HUES48 (cell line): ENCODE results near the gene NCKAP5.

Experiments used
- H3K27ac ChIP-seq: one replicate; pipeline ENCODE4 v1.7.0; 2013; ENCODE audit warnings: low read depth, low read length, inconsistent platforms
- H3K27me3 ChIP-seq: 2 replicates; pipeline ENCODE4 v1.6.1; 2013; ENCODE audit warnings: mild to moderate bottlenecking, low read length; ENCODE audit not compliant: control insufficient read depth, insufficient read depth
- H3K36me3 ChIP-seq: 2 replicates; pipeline ENCODE4 v1.6.1; 2013; ENCODE audit warnings: low read length; ENCODE audit not compliant: control insufficient read depth, insufficient read depth
- H3K4me1 ChIP-seq: 2 replicates; pipeline ENCODE4 v1.6.1; 2013; ENCODE audit warnings: mild to moderate bottlenecking, low read length; ENCODE audit not compliant: control insufficient read depth, insufficient read depth
- H3K4me3 ChIP-seq: 2 replicates; pipeline ENCODE4 v1.5.1; 2013; ENCODE audit warnings: mild to moderate bottlenecking, low read depth, low read length
- H3K9ac ChIP-seq: 2 replicates; pipeline ENCODE4 v1.6.1; 2013; ENCODE audit warnings: mild to moderate bottlenecking, low read depth, low read length, moderate library complexity
- H3K9me3 ChIP-seq: 2 replicates; pipeline ENCODE4 v1.6.1; 2013; ENCODE audit warnings: low read length; ENCODE audit not compliant: control insufficient read depth, insufficient read depth

Gene NCKAP5

DNA sequence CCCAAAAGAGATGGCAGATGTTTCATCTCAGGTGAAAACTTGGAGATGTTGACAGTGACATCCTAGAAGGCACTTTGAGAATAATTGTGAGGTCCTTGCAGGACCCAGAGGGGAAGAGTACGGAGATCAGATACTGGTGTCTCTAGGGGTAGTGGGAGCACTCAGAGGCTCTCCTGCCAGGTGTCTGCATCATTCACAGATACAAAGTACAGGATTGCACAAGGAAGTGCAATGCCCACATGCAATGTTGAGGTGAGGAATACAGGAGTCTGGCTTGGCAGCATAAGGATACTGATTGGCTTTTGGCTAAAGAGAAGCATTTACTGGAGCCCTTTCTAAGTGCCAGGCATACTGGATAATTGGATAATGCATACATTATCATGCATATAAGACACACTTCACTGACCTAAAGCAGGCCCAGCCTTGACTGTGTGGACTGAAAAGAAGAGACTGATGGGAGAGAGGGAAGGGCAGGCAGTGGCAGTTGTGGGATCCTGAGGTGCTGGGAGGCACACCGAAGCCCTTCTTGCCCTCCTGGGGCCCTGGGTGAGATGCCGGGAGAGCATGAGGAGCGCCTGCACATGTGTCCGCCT, 31.0 kb upstream of the NCKAP5 start:
- Histone ChIP-seq H3K9me3 (no peaks in the 10 kb centered on the region), H3K4me1 (peaks cover 14% of the 10 kb centered on the region; the same call in 1 of the 2 replicates), H3K36me3 (no peaks in the 10 kb centered on the region), H3K9ac (no peak overlapping the region), H3K4me3 (no peak overlapping the region), H3K27me3 (no peaks in the 10 kb centered on the region), H3K27ac (no peak overlapping the region)

DNA sequence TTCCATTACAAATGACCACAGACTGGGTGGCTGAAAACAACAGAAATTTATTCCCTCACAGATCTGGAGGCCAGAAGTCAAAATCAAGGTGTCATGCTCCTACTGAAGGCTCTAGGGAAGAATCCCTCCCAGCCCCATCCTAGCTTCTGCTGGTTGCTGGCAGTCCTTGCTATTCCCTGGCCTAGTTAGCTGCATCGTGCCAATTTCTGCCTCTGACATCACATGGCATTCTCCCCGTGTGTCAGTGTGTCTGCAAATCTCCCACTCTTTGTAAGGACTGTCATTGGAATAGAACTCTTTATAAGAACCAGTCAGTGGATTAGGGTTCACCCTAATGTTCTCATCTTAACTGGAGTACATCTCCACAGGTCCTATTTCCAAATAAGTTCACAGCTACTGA, 30.5 kb upstream of the NCKAP5 start:
- Histone ChIP-seq H3K9me3 (no peaks in the 10 kb centered on the region), H3K27ac (no peak overlapping the region), H3K4me3 (no peak overlapping the region), H3K9ac (no peak overlapping the region), H3K36me3 (no peaks in the 10 kb centered on the region), H3K27me3 (no peaks in the 10 kb centered on the region), H3K4me1 (peaks cover 14% of the 10 kb centered on the region; the same call in 1 of the 2 replicates)

DNA sequence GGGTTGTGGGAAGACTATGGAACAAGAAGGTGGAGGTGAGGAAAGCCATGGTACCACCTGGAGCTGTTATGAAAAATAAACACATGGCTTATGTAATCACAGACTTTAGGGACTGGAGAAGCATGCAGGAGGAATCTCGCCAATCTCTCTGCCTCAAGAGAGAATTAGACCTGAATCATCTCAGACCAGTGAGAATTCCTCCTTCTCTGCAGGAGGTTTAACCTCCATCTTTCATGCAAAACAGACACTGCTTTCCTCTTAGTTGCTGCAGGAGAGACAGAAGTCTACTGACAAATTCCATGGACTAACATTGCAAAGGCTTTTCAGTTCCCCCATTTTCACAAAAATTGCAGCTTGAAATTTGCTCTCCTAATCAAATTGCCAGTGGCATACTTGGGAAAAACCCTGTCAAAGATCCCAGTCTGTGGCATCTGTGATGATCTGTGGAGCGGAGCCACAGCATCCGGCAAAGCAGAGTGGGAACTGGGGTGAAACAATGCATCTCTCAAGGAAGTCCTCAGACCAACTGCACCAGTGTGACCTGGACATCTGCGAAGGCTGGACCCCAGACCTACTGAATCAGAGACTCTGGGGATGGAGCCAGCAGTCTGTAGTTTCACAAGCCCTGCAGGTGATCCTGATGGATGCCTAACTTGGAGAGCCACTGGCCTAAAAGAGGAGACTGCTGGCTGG, 28.6 kb upstream of the NCKAP5 start:
- Histone ChIP-seq H3K4me3 (no peak overlapping the region), H3K36me3 (no peaks in the 10 kb centered on the region), H3K27me3 (no peaks in the 10 kb centered on the region), H3K27ac (no peak overlapping the region), H3K4me1 (peaks cover 14% of the 10 kb centered on the region; the same call in 1 of the 2 replicates), H3K9me3 (no peaks in the 10 kb centered on the region), H3K9ac (no peak overlapping the region)

DNA sequence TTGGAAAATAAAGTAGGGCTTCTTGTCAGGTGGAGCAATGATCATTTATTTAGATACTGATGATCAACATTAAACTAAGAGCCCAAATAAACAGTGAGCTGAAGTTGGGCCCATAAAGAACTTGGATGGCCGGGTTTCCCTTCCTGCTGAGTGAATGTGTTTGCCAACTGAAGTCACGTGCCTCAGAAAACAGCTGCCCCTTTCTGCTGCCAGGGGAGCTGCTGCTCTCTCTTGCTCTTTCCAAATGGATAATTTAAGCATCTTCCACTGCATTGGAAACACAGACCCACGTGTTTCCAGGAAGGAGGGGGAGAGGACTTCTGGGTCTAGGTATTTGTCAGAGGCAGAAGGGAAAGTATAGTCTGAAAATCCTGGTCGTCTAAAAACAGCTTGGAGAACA, 22.9 kb upstream of the NCKAP5 start:
- Histone ChIP-seq H3K27ac (no peak overlapping the region), H3K36me3 (no peaks in the 10 kb centered on the region), H3K9me3 (no peaks in the 10 kb centered on the region), H3K4me3 (no peak overlapping the region), H3K4me1 (0 out of 2 replicates have a peak, but pooled peaks cover 2% of the 10 kb centered on the region), H3K27me3 (no peaks in the 10 kb centered on the region), H3K9ac (no peak overlapping the region)

DNA sequence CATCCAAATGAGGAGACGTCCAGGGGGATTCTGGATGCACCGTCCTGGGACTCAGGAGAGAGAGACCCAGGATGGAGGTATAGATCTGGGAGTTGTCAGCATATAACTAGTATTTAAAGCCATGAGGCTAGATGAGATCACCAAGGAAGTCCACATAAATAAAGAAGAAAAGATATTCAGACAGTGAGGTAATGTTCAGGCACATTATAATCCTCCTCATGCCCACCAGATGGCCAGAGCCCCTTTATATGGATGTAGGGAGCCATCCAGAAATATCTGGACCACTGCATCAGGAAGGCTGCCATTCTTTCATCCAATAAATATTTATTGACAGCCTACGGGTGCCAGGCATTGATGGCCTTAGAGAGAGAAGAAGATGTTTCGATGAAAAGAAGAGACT, 21.2 kb upstream of the NCKAP5 start:
- Histone ChIP-seq H3K9me3 (no peaks in the 10 kb centered on the region), H3K4me1 (0 out of 2 replicates have a peak, but pooled peaks cover 2% of the 10 kb centered on the region), H3K4me3 (no peak overlapping the region), H3K9ac (no peak overlapping the region), H3K27me3 (no peaks in the 10 kb centered on the region), H3K27ac (no peak overlapping the region), H3K36me3 (no peaks in the 10 kb centered on the region)

DNA sequence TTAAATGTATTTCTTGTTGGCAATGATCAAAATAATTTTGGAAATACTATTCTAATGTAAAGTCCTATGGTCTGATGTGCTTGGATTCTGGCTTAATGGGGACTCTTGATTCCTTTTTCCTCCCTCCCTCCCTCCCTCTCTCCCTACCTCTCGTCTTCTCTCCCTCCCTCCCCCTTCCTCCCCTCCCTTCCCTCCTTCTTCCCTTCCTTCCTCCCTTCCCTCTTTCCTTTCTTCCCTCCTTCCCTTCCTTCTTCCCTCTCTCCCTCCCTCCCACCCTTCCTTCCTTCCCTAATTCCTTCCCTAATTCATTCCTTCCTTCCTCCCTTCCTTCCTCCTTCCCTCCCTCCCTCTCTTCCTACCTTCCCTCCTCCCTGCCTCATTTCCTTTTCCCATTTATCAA, 19.9 kb upstream of the NCKAP5 start:
- H3K9ac ChIP-seq, result no peak overlapping the region
- no peaks in the 10 kb centered on the region for H3K27me3 ChIP-seq
- H3K4me3 ChIP-seq, result no peak overlapping the region
- 0 out of 2 replicates have a peak, but pooled peaks cover 2% of the 10 kb centered on the region for H3K4me1 ChIP-seq
- no peaks in the 10 kb centered on the region for H3K9me3 ChIP-seq
- no peak overlapping the region for H3K27ac ChIP-seq
- H3K36me3 ChIP-seq, result no peaks in the 10 kb centered on the region

DNA sequence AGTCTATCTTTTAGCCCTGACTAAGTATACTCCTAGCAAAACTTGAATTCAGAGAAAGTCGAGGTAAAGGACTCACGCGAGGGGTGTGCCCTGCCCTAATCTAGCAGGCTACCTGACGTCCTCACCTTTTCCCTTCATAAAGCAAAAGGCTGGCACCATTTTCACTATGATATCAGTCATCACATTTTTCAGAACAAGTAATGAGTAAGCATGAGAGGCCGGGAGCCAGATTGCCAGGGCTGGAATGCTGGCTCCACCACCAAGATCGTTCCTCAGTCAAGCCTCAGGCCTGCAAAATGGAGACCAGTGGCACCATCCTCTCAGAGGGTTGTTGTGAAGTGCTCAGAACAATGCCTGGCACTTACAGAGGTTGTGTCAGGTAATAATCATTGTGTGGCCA, 18.7 kb upstream of the NCKAP5 start:
- H3K9me3 ChIP-seq, result no peaks in the 10 kb centered on the region
- 0 out of 2 replicates have a peak, but pooled peaks cover 6% of the 10 kb centered on the region for H3K4me1 ChIP-seq
- no peak overlapping the region for H3K27ac ChIP-seq
- H3K4me3 ChIP-seq, result no peak overlapping the region
- no peak overlapping the region for H3K9ac ChIP-seq
- no peaks in the 10 kb centered on the region for H3K36me3 ChIP-seq
- no peaks in the 10 kb centered on the region for H3K27me3 ChIP-seq

DNA sequence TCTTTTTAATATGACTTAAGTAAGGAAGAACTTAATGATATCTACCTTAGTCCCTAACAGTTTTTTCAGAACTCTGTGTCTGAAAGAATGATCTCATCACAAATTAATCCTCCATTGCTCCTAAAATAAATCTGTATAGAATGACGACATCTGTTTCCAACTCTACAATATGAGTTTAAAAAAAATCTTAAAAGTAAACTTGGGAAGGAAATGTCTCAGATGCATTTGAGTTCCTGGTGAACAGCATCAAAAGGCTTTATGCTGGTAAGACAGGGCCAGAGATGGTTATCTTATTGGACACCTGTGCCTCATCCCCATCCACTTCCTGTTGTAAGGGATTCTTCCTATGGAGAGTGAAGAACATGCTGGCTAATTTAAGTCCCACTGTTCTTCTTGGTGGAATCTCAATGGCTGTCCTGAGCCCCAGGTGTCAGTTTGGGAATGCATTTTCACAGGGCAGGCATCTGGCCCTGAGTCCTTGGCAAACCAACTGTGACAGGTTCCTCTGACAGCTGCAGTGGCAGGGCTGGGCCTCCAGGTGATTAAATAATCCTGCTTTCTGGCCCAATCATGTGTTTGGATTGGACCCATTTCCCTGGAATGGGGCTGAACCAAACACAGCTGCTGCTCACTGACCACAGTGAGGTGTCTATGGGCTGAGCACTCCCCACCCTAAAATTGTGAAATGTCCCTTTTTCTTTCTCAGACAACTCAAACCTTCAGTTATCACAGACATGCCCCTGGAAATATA, 12.9 kb upstream of the NCKAP5 start:
- H3K4me3 ChIP-seq, result no peak overlapping the region
- H3K27me3 ChIP-seq, result no peaks in the 10 kb centered on the region
- no peaks in the 10 kb centered on the region for H3K36me3 ChIP-seq
- H3K9ac ChIP-seq, result no peak overlapping the region
- H3K9me3 ChIP-seq, result no peaks in the 10 kb centered on the region
- no peak overlapping the region for H3K27ac ChIP-seq
- 0 out of 2 replicates have a peak, but pooled peaks cover 4% of the 10 kb centered on the region for H3K4me1 ChIP-seq

DNA sequence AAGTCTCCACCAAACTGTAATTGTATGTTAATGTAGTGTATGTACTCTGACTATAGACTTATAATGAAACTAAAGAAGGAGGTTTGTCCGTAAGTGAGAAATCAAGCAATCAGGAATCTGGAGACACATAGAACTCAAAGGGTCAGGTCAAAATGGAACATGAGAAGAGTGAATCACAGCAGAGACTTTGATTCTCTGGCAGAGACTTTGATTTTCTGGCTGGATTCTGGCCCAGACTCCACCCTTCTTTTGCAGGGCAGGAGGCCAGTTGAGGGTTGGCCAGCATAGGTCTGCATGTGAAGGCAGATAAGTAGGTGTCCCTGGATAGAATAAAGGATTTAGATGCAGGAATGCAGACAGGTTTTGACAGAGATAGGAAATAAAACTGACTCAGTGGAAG, 11.0 kb upstream of the NCKAP5 start:
- Histone ChIP-seq H3K27me3 (no peaks in the 10 kb centered on the region), H3K9ac (no peak overlapping the region), H3K9me3 (no peaks in the 10 kb centered on the region), H3K4me3 (no peak overlapping the region), H3K27ac (no peak overlapping the region), H3K4me1 (0 out of 2 replicates have a peak, but pooled peaks cover 4% of the 10 kb centered on the region), H3K36me3 (no peaks in the 10 kb centered on the region)

DNA sequence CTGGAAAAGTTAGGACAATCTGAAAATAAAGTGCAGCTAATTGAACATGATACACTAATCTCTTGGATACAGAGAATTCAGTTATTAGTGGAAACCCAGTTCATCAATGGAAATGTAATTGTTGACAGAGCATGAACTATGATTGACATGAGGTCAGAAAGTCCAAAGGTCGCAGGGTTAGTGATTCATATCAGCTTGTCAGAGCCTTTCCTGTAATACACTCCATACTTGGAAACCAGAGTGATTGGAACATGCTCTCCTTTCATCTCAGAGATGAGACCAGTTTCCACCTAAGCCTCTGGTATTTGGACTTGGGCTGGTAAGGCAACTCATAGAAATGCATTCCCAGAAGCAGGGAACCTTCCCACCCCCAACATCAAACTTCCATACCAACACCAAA, 8.5 kb upstream of the NCKAP5 start:
- H3K4me3 ChIP-seq, result no peak overlapping the region
- no peak overlapping the region for H3K27ac ChIP-seq
- no peak overlapping the region for H3K9ac ChIP-seq
- peaks cover 13% of the 10 kb centered on the region for H3K4me1 ChIP-seq
- no peaks in the 10 kb centered on the region for H3K36me3 ChIP-seq
- no peaks in the 10 kb centered on the region for H3K27me3 ChIP-seq
- no peaks in the 10 kb centered on the region for H3K9me3 ChIP-seq

DNA sequence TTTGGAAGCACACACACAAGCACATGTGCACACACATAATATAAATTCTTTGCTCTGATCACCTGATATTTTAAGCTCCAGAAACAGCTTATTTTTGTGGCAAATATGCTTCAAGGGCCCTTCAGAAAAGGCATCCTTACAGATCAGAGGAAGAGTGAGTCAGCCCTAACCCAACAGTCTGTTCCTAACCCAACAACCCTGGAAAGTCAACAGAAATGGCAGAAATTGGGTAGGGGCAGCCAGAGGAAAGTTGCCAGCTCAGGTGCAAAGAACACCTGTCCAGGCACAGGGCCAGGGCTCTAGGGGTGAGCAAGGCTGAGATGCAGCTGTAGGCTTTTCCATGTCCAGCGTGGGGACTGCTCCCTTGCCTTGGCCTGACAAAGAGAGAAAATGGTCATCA, 6.4 kb upstream of the NCKAP5 start:
- Histone ChIP-seq H3K9ac (no peak overlapping the region), H3K27ac (no peak overlapping the region)

More for the DNA sequence above, 6.4 kb upstream of the NCKAP5 start:
- Histone ChIP-seq H3K36me3 (no peaks in the 10 kb centered on the region), H3K4me1 (peaks cover 26% of the 10 kb centered on the region), H3K9me3 (no peaks in the 10 kb centered on the region), H3K4me3 (no peak overlapping the region), H3K27me3 (no peaks in the 10 kb centered on the region)
